ENCODE data around the gene DPY19L3. TPM values are rescaled to one million over a fixed set of nuclear protein-coding genes. Genes with fewer than 3 reads are reported as not detected.

DPY19L3 gene
- total RNA-seq, 2 experiments from 2014 or later, result 7.3 to 8.5 TPM

DNA sequence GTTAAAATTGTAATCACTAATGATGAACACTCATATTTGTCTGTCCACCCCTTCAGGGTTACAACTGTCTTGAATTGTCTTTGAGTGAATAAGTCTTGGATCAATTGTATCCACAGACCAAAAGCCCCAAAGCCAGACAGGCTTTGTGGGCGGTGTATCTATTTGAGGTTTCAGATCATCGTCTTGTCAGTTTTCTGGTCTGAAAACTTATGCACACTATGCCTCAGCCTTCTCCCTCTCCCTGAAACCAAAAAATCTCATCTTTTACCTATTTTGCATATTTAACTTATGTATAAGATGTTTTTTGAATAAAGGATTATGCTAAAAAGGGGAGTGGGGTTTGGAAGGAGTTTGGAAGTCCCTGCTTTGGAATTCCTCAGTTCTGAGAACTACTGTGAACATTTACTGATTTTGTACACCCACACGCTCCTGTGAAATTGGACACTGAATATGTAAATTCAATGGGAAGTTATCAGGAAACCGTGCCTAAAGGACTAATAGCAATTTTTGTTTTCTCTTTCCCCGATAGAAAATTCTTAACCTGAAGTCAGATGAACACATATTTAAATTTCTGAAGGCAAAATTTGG lies 52.1 kb downstream of the DPY19L3 start:
- Histone ChIP-seq H3K4me3 (ENCODE audit: low read length) (no peak overlapping the region), H3K27me3 (ENCODE audit: control insufficient read depth in 1 of 2, insufficient read depth in 2 of 2, low read length in 2 of 2) (no peaks in the 10 kb centered on the region), H3K9me3 (ENCODE audit: control insufficient read depth in 1 of 2, insufficient read depth in 1 of 2, low read length in 2 of 2) (no peaks in the 10 kb centered on the region), H3K27ac (ENCODE audit: low read depth in 1 of 2, low read length in 2 of 2) (no peak overlapping the region), H3K36me3 (ENCODE audit: insufficient read depth, low read length) (no peaks in the 10 kb centered on the region), H3K4me1 (ENCODE audit: insufficient read depth, low read length) (no peaks in the 10 kb centered on the region)
- ATAC-seq (ENCODE audit: poor library complexity) (no peak), DNase-seq (no peak)
- no peak overlapping the region for H3K27ac Mint-ChIP-seq
- ChIA-PET POLR2A (no interaction called here), CTCF (interaction anchor here (1.5 kb wide), 1 partner anchor 14 kb away, joined by 3 read pairs; no protein-coding TSS in a partner anchor)
- H3K4me1 Mint-ChIP-seq (ENCODE audit: low read depth), result no peaks in the 10 kb centered on the region
- TF ChIP-seq, protein P1, sequence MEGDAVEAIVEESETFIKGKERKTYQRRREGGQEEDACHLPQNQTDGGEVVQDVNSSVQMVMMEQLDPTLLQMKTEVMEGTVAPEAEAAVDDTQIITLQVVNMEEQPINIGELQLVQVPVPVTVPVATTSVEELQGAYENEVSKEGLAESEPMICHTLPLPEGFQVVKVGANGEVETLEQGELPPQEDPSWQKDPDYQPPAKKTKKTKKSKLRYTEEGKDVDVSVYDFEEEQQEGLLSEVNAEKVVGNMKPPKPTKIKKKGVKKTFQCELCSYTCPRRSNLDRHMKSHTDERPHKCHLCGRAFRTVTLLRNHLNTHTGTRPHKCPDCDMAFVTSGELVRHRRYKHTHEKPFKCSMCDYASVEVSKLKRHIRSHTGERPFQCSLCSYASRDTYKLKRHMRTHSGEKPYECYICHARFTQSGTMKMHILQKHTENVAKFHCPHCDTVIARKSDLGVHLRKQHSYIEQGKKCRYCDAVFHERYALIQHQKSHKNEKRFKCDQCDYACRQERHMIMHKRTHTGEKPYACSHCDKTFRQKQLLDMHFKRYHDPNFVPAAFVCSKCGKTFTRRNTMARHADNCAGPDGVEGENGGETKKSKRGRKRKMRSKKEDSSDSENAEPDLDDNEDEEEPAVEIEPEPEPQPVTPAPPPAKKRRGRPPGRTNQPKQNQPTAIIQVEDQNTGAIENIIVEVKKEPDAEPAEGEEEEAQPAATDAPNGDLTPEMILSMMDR (IDR thresholded peaks at IDR 0.05), result no peak
- H3K9me3 Mint-ChIP-seq, result no peaks in the 10 kb centered on the region
- intact Hi-C loops (cut with DNase I, micrococcal nuclease), result no loop called here
- H3K36me3 Mint-ChIP-seq (ENCODE audit: low read depth), result peaks cover 14% of the 10 kb centered on the region
- H3K4me3 Mint-ChIP-seq, result no peak overlapping the region
- no peaks in the 10 kb centered on the region for H3K27me3 Mint-ChIP-seq

DNA sequence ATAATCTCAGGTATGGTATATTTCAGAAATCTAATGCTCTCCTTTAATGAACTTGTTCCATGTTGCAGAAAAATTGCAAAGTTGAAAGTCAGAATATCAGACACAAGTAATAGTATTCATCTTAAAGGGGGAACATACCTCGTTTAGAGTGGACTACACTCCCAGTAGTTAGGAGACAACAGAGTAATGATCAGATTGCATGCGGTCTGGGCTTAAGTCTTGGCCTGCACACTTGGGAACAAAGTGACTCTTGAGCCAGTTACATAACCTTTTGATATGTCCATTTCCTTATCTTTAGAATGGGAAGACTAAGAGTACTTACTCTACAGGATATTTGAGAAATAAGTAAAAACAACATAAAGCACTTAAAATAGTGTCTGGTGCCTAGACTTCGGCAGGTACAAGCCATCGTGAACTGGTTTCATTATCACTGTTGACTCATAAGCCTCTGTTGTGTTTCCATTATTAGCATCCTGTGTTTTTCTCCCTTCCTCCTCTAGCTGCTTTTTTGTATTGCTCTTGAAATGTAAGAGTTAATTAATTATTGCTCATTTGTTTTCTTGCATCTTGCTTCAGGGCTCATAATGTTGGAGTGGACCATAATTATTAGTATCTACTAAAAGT lies 53.0 kb downstream of the DPY19L3 start:
- H3K4me3 Mint-ChIP-seq, result no peak overlapping the region
- peaks cover 14% of the 10 kb centered on the region for H3K36me3 Mint-ChIP-seq (ENCODE audit: low read depth)
- CTCF ChIA-PET, result interaction anchor here (0.6 kb wide), 1 partner anchor 123 kb away, joined by 3 read pairs; no protein-coding TSS in a partner anchor
- no peaks in the 10 kb centered on the region for H3K36me3 ChIP-seq (ENCODE audit: insufficient read depth, low read length)
- H3K27me3 Mint-ChIP-seq, result no peaks in the 10 kb centered on the region
- H3K4me3 ChIP-seq (ENCODE audit: low read length), result no peak overlapping the region
- H3K4me1 Mint-ChIP-seq (ENCODE audit: low read depth), result no peaks in the 10 kb centered on the region
- no peak overlapping the region for H3K27ac Mint-ChIP-seq
- POLR2A ChIA-PET, result no interaction called here
- no peak overlapping the region for H3K27ac ChIP-seq (ENCODE audit: low read depth in 1 of 2, low read length in 2 of 2)
- H3K4me1 ChIP-seq (ENCODE audit: insufficient read depth, low read length), result no peaks in the 10 kb centered on the region
- TF ChIP-seq, protein P1 (IDR thresholded peaks at IDR 0.05), result no peak
- DNase-seq (peak in 1 of 14 experiments; percentile 23), ATAC-seq (ENCODE audit: poor library complexity) (no peak)
- intact Hi-C loops (cut with DNase I, micrococcal nuclease), result no loop called here
- H3K27me3 ChIP-seq (ENCODE audit: control insufficient read depth in 1 of 2, insufficient read depth in 2 of 2, low read length in 2 of 2), result no peaks in the 10 kb centered on the region
- no peaks in the 10 kb centered on the region for H3K9me3 ChIP-seq (ENCODE audit: control insufficient read depth in 1 of 2, insufficient read depth in 1 of 2, low read length in 2 of 2)
- no peaks in the 10 kb centered on the region for H3K9me3 Mint-ChIP-seq

DNA sequence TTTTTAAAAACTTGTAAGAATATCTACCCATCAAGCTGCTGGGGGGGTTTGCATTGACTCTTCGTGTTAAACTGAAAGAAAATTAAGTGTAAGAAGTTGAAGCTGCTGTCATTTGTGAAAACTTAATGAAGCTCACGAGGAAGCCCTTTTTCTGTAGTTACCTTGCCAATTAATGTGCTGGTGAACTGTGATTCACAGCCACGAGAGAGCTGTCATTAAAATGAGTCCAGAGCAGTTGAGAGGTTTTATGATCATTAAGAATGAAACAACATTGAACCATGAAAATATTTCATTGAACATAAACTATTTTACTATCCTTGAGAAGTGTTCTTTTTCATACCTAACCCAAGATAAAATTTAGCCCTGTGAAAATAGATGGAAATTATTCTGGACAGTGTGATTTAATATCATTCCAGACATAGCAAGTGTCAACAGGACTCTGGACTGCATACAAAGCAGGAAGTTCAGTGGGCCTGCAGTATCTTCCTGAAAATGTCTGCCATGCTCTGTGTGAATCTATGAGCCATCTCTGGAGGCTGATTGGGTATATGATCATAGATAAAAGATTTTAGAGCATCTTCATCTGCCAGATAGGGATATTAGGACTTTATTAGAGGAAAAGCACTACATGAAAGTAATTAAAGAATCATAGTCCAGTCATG lies 53.8 kb downstream of the DPY19L3 start:
- H3K27ac ChIP-seq (ENCODE audit: low read depth in 1 of 2, low read length in 2 of 2), result no peak overlapping the region
- Mint-ChIP-seq H3K4me1 (ENCODE audit: low read depth) (no peaks in the 10 kb centered on the region), H3K27ac (no peak overlapping the region)

More for the DNA sequence above, 53.8 kb downstream of the DPY19L3 start:
- H3K27me3 Mint-ChIP-seq, result no peaks in the 10 kb centered on the region
- H3K36me3 ChIP-seq (ENCODE audit: insufficient read depth, low read length), result no peaks in the 10 kb centered on the region
- CTCF ChIA-PET, result interaction anchor here (0.6 kb wide), 1 partner anchor 124 kb away, joined by 3 read pairs; no protein-coding TSS in a partner anchor
- no peak for ATAC-seq (ENCODE audit: poor library complexity)
- H3K4me3 ChIP-seq (ENCODE audit: low read length), result no peak overlapping the region
- no peaks in the 10 kb centered on the region for H3K27me3 ChIP-seq (ENCODE audit: control insufficient read depth in 1 of 2, insufficient read depth in 2 of 2, low read length in 2 of 2)
- no peaks in the 10 kb centered on the region for H3K9me3 ChIP-seq (ENCODE audit: control insufficient read depth in 1 of 2, insufficient read depth in 1 of 2, low read length in 2 of 2)
- no peak for DNase-seq
- intact Hi-C loops (cut with DNase I, micrococcal nuclease), result no loop called here
- POLR2A ChIA-PET, result no interaction called here
- no peaks in the 10 kb centered on the region for H3K4me1 ChIP-seq (ENCODE audit: insufficient read depth, low read length)
- H3K4me3 Mint-ChIP-seq, result no peak overlapping the region
- no peaks in the 10 kb centered on the region for H3K9me3 Mint-ChIP-seq
- H3K36me3 Mint-ChIP-seq (ENCODE audit: low read depth), result peaks cover 14% of the 10 kb centered on the region
- TF ChIP-seq, protein P1 (IDR thresholded peaks at IDR 0.05), result no peak
